Fibroblast of mammary gland (primary cell): Measurements from ENCODE around the gene ZBTB46.

Experiments
- DNase-seq: peaks from one replicate; pipeline ENCODE4 v3.0.0-alpha.2; 2010; ENCODE audit warnings: low read depth
- H3K4me3 ChIP-seq: 2 replicates; pipeline ENCODE4 v1.5.1; 2011; ENCODE audit warnings: low read depth, mild to moderate bottlenecking, low read length, moderate library complexity; ENCODE audit not compliant: control insufficient read depth
- CTCF ChIP-seq: conservative IDR thresholded peaks from 2 replicates; pipeline ENCODE4 v1.5.1; 2011; ENCODE audit warnings: low read depth, low read length, inconsistent platforms; ENCODE audit not compliant: control insufficient read depth, insufficient read depth

Gene ZBTB46

GRCh38 chr20:63772781-63773518 is 58.1 kb downstream of the ZBTB46 start:
- DNase-seq, result no peak
- no peak for TF ChIP-seq CTCF

DNA sequence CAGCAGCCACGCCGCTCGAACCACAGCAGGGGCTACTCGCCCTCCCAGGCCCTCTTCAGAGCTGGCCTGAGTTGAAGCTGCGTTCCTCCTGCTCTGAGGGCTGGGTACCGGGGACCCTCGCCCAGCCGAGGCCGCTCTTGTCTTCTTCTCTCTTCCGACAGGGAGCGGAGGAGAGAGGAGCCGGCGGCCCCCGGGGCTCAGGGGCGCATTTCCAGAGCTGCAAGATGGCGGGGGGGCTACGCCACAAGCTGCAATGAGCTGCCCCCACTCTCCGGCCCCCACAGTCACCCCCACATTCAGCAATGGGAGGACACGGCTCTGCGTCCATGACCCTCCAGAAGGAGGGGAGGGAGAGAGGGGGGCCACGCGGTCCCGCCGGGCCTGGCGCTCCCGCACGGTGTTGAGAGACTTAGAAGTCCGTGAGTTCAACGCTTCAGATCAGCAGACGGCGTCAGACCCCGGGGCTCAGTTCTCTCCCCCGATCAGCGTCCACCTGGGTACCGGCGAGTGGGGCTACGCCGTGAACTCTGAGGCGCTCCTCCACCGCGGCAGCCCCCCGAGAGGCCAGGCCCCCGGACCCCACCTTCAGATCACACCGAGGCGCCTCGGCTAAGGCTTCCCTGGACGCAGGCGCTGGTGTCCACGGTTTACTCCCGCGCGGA is 59.9 kb downstream of the ZBTB46 start:
- DNase-seq, result no peak
- H3K4me3 ChIP-seq, result no peak overlapping the region
- no peak for TF ChIP-seq CTCF

More at GRCh38 chr20:63772781-63773518, 58.1 kb downstream of the ZBTB46 start:
- no peak overlapping the region for H3K4me3 ChIP-seq

- TF ChIP-seq CTCF, result no peak
- H3K4me3 ChIP-seq, result no peak overlapping the region
- no peak for DNase-seq
These were observed 61.1 kb downstream of the ZBTB46 start for GRCh38 chr20:63769891-63770474.

DNA sequence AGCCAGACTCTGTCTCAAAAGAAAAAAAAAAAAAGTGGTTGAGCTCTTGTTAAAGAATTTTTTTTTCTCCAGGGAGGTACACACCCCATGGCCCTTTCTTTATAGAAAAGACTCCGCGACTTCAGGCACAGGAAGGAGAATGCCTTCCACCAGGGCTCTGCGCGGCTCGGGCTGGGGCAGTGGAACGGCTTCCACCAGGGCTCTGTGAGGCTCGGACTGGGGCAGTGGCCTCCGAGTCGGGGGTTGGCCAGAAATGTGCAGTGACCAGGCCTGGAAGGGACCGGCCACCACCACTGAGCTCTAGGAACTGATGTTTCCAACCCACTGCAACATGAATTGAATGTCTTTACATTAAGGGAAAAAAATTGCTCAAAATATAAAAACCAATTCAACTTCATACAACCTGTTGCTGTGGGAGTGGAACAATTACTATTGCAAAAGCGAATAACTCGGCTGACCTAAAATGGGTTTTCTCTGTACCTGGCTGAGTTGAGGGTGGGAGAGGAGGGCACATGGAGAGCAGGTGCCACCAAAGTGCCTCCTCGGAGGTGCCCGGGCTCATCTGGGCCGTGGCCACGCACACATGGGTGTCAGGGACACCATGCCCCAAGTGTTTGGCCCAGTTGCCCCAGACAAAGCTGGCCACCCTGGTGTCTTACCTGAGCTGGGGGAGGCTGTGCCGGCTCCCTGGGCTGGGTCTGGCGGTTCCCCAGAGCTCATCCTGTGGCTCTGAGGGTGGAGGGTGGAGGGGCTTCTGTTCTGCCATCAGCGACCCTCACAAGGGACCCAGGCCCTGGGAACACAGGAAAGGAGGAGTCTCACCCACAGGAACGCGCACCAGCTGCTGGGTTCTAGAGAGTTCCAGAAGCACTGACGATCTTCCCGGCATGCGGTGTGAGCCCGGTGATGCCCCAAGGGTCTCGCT is 62.2 kb downstream of the ZBTB46 start:
- DNase-seq, result no peak
- no peak for TF ChIP-seq CTCF
- no peak overlapping the region for H3K4me3 ChIP-seq

DNA sequence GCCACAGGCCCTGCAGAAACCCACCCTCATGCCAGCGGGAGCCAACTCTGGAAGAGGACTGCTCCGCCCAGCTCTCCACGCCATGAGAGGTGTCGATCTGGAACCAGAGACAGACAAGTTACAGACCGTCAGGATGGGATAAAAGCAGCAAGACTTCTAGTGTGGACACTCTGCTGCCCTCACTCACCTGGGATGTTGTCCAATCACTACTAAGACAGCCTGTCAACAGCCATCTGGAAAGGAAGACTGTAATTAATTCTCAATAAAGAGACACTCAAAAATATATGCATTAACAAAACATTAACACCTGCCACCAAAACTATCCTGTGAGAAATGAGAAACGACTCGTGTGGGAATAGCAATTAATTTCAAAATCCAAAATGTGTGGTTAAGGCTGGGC is 63.2 kb downstream of the ZBTB46 start:
- TF ChIP-seq CTCF, result no peak
- no peak overlapping the region for H3K4me3 ChIP-seq
- DNase-seq, result no peak

- no peak for TF ChIP-seq CTCF
- no peak overlapping the region for H3K4me3 ChIP-seq
- no peak for DNase-seq
These were observed 63.6 kb downstream of the ZBTB46 start for GRCh38 chr20:63767456-63767855.
